ENCODE results near the gene ITPR2.

The ITPR2 gene

DNA sequence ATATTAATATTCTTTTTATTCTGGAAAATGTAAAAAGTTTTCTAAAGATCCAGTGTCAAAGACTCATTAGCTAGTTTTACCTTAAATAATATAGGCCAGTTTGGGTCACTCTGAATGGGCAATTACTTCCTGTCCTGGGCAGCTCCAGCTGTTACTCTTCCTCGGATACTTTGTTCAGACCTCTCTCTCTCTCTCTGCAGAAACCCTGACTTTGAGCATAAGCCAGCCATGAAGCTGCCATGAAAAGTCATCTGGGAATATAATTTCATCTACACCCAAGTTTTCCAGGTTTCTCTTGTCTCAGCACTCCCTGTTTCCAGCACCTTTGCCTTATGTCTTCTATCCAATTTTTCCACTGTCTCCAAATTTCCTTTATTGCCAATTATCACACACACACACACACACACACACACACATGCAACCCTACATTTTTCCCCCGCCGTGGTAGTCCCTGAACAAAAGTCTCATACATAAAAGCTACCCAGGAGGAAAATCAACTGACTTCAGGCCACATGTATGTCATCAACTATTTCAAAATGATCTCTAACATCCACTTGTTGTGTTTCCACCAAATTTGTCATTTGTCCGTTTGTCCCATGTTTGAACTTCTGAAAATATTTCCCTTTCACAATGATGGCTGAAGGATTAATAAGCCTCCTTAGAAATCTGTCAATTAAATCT lies 319.5 kb downstream of the ITPR2 start:
- ChIA-PET POLR2A (no interaction called here), CTCF (interaction anchor here (0.7 kb wide), 1 partner anchor 708 kb away, joined by 4 read pairs; no protein-coding TSS in a partner anchor)
- TF ChIP-seq FOXM1 (IDR thresholded peaks at IDR 0.05; ENCODE audit: borderline replicate concordance), result no peak
- TF ChIP-seq, protein P1, sequence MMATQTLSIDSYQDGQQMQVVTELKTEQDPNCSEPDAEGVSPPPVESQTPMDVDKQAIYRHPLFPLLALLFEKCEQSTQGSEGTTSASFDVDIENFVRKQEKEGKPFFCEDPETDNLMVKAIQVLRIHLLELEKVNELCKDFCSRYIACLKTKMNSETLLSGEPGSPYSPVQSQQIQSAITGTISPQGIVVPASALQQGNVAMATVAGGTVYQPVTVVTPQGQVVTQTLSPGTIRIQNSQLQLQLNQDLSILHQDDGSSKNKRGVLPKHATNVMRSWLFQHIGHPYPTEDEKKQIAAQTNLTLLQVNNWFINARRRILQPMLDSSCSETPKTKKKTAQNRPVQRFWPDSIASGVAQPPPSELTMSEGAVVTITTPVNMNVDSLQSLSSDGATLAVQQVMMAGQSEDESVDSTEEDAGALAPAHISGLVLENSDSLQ (IDR thresholded peaks at IDR 0.05), result no peak
- no peak for TF ChIP-seq SUZ12 (IDR thresholded peaks at IDR 0.05)
- no peak for TF ChIP-seq CTBP1 (IDR thresholded peaks at IDR 0.05; ENCODE audit: borderline replicate concordance)
- no peak for TF ChIP-seq ELF4 (IDR thresholded peaks at IDR 0.05)
- no peak for TF ChIP-seq L3MBTL2 (conservative IDR thresholded peaks at IDR 0.05)
- no peak for TF ChIP-seq LEF1 (IDR thresholded peaks at IDR 0.05; ENCODE audit: borderline replicate concordance)
- TF ChIP-seq TARDBP (IDR thresholded peaks at IDR 0.05), result no peak
- TF ChIP-seq ARNT (IDR thresholded peaks at IDR 0.05), result no peak
- DNase-seq (ENCODE audit: extremely low spot score), result no peak

DNA sequence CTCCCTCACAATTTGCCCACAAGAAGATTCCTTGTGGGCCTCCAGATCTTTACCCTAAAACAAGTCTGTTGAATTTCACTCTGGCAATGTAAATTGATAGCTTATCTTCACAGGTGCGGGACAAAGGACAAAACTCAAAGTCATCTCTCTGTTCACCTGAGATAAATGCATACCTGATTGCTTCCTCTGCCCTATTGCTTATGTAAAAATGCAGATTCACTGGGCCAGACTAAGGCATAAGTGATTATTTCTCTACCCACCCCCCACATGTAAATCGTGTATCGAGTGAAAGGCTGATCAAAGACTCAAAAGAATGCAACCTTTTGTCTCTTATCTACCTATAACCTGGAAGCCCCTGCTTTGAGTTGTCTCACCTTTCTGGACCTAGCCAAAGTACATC lies 320.8 kb downstream of the ITPR2 start:
- POLR2A ChIA-PET, result no interaction called here
- no peak for DNase-seq (ENCODE audit: extremely low spot score)
- CTCF ChIA-PET, result no interaction called here
- TF ChIP-seq FOXK2 (IDR thresholded peaks at IDR 0.05) (no peak), FOXA1 (IDR thresholded peaks at IDR 0.05) (no peak)

DNA sequence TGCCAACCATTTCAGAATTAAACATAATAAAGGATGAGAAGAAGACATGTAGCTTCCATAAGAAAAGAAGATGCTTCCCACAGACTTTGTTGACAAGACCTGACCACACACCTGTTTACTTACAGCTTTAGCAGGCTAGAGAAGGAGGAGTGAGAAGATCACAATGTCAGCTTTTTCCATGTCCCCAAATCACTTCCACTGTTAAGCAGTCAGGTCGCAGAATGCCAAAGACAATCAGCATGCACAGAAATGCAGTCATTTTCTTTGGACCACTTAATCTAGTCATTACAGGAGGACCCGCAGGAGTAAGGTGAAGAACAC lies 322.7 kb downstream of the ITPR2 start:
- ChIA-PET CTCF (interaction anchor here (0.6 kb wide), 1 partner anchor 22 kb away, joined by 3 read pairs; no protein-coding TSS in a partner anchor), POLR2A (no interaction called here)
- TF ChIP-seq FOXM1 (IDR thresholded peaks at IDR 0.05; ENCODE audit: borderline replicate concordance) (no peak), ARNT (IDR thresholded peaks at IDR 0.05) (no peak), NFRKB (IDR thresholded peaks at IDR 0.05) (no peak), BHLHE40 (IDR thresholded peaks at IDR 0.05; ENCODE audit: borderline replicate concordance) (no peak), TARDBP (IDR thresholded peaks at IDR 0.05) (no peak), CTBP1 (IDR thresholded peaks at IDR 0.05; ENCODE audit: borderline replicate concordance) (no peak), FOXK2 (IDR thresholded peaks at IDR 0.05) (no peak), HDGF (IDR thresholded peaks at IDR 0.05; ENCODE audit: borderline replicate concordance) (no peak), FOXA1 (IDR thresholded peaks at IDR 0.05) (no peak), ZNF384 (IDR thresholded peaks at IDR 0.05) (no peak), LEF1 (IDR thresholded peaks at IDR 0.05; ENCODE audit: borderline replicate concordance) (no peak), ELF4 (IDR thresholded peaks at IDR 0.05) (no peak), SP1 (IDR thresholded peaks at IDR 0.05) (no peak), SUZ12 (IDR thresholded peaks at IDR 0.05) (no peak)
- no peak for DNase-seq (ENCODE audit: extremely low spot score)

DNA sequence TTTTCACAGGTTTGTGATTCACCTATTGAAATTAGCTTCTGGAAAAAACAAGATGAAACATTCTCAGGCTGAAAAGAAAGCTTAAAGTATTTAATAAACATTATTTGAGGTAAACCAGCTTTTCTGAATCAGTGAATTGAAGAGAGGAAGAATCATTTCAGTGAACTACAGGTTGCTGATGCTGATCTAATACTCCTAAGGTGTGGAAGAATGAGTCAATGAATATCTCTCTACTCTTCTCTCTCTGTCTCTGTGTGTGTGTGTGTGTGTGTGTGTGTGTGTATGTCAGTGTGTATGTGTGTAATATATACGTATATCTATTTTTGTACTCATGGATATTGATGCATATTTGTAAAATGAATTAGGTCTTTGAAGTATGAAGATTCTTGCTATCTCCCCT lies 325.4 kb downstream of the ITPR2 start:
- TF ChIP-seq NFRKB (IDR thresholded peaks at IDR 0.05) (no peak), ZNF384 (IDR thresholded peaks at IDR 0.05) (no peak), HDGF (IDR thresholded peaks at IDR 0.05; ENCODE audit: borderline replicate concordance) (no peak), ARNT (IDR thresholded peaks at IDR 0.05) (no peak)
- CTCF ChIA-PET, result no interaction called here
- POLR2A ChIA-PET, result no interaction called here
- no peak for DNase-seq (ENCODE audit: extremely low spot score)

DNA sequence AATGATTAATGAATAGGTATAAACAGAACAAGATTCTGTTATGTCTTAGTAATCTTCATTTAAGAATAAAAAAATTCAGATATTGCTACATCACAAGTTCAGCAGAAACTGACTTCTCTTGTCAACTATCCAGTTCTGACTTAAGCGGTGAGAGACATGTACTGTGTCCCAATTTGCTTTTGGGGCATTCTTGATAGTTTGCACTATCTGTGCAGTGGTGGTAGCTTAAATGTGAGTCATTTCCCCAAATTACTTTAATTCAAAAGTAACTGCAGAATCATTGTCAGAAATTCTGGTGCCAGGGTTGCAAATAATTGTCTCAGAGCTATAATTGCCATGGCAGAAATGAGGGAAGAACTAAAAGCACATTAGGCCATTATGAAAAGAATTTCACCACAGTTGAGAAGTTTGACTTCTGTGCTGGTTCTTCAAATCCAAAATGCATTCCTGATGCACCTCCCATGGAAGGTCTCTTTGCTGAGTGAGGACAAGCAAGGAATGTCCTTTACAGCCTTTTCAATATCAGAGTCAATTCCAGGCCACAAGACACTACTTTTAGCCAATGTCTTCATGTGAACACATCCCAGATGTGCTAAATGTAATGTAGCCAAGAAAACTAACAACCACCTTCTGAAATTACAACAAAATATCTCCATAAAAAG lies 332.9 kb downstream of the ITPR2 start:
- no peak for DNase-seq (ENCODE audit: extremely low spot score)
- CTCF ChIA-PET, result no interaction called here
- no peak for TF ChIP-seq BHLHE40 (IDR thresholded peaks at IDR 0.05; ENCODE audit: borderline replicate concordance)
- TF ChIP-seq NFRKB (IDR thresholded peaks at IDR 0.05), result no peak
- TF ChIP-seq SUZ12 (IDR thresholded peaks at IDR 0.05), result no peak
- TF ChIP-seq FOXM1 (IDR thresholded peaks at IDR 0.05; ENCODE audit: borderline replicate concordance), result no peak
- TF ChIP-seq FOXA1 (IDR thresholded peaks at IDR 0.05), result no peak
- no peak for TF ChIP-seq FOXK2 (IDR thresholded peaks at IDR 0.05)
- TF ChIP-seq L3MBTL2 (conservative IDR thresholded peaks at IDR 0.05), result no peak
- TF ChIP-seq, protein P1 (IDR thresholded peaks at IDR 0.05), result no peak
- no peak for TF ChIP-seq ZNF384 (IDR thresholded peaks at IDR 0.05)
- no peak for TF ChIP-seq TARDBP (IDR thresholded peaks at IDR 0.05)
- no peak for TF ChIP-seq LEF1 (IDR thresholded peaks at IDR 0.05; ENCODE audit: borderline replicate concordance)
- TF ChIP-seq HDGF (IDR thresholded peaks at IDR 0.05; ENCODE audit: borderline replicate concordance), result no peak
- POLR2A ChIA-PET, result no interaction called here

DNA sequence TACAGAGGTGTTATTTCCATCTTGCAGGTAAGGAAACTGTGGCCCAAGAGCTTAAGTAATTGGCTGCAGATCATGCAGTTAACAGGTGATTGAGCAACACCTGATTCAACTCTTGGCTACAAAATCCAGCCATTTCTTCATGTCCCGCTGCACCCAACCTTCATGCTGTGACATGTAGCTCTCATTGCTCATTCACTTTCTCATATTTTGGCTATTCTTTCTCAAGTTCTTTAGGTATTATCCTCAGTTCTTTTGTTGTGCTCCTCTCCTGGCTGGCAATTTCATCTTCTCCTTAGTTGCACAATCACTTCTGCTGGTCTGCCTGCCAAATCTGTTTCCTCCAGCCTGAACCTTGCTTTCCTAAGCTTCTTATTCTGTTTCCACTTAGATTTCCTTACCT lies 336.8 kb downstream of the ITPR2 start:
- ChIA-PET CTCF (interaction anchor here (0.6 kb wide), 1 partner anchor 459 kb away, joined by 4 read pairs; no protein-coding TSS in a partner anchor), POLR2A (no interaction called here)
- TF ChIP-seq SUZ12 (IDR thresholded peaks at IDR 0.05) (no peak), NFRKB (IDR thresholded peaks at IDR 0.05) (no peak), SP1 (IDR thresholded peaks at IDR 0.05) (no peak), LEF1 (IDR thresholded peaks at IDR 0.05; ENCODE audit: borderline replicate concordance) (no peak), BHLHE40 (IDR thresholded peaks at IDR 0.05; ENCODE audit: borderline replicate concordance) (no peak), FOXM1 (IDR thresholded peaks at IDR 0.05; ENCODE audit: borderline replicate concordance) (no peak), CTBP1 (IDR thresholded peaks at IDR 0.05; ENCODE audit: borderline replicate concordance) (no peak), TARDBP (IDR thresholded peaks at IDR 0.05) (no peak), ARNT (IDR thresholded peaks at IDR 0.05) (no peak), HDGF (IDR thresholded peaks at IDR 0.05; ENCODE audit: borderline replicate concordance) (no peak), L3MBTL2 (conservative IDR thresholded peaks at IDR 0.05) (no peak), ZNF384 (IDR thresholded peaks at IDR 0.05) (no peak), FOXK2 (IDR thresholded peaks at IDR 0.05) (no peak), FOXA1 (IDR thresholded peaks at IDR 0.05) (no peak)
- TF ChIP-seq, protein P1 (IDR thresholded peaks at IDR 0.05), result no peak
- DNase-seq (ENCODE audit: extremely low spot score), result no peak
